Heart right ventricle (tissue), 16 donors: Measurements from ENCODE around the gene TMEM222. TPM values are rescaled to one million over a fixed set of nuclear protein-coding genes. Genes with fewer than 3 reads are reported as not detected.

Experiments
- ATAC-seq, 8 donors: fragments of 200-7000 bp; cut with Tn5 transposase; one replicate each; pipeline ENCODE4 v1.9.1; 2020; ENCODE audit warnings: mild to moderate bottlenecking in 8 of 8, moderate library complexity in 8 of 8, moderate number of reproducible peaks in 1 of 8
- DNase-seq, 2 donors: peaks; one replicate each; pipeline ENCODE4 v3.0.0-alpha.2; 2020
- H3K27ac ChIP-seq, 10 donors: fragments of 200-600 bp; sonication (generic) in 2 of 10; one replicate each; pipeline versions ENCODE4 v1.5.0 to v1.8.0; 2020 to 2022; ENCODE audit warnings: mild to moderate bottlenecking in 3 of 10
- H3K27me3 ChIP-seq, 7 donors: fragments of 200-600 bp; one replicate each; pipeline ENCODE4 v1.8.0; 2021 to 2022; ENCODE audit warnings: mild to moderate bottlenecking in 2 of 7
- H3K36me3 ChIP-seq, 9 donors: fragments of 200-600 bp; sonication (generic) in 1 of 9; one replicate each; pipeline versions ENCODE4 v1.5.0 to v1.8.0; 2020 to 2022; ENCODE audit warnings: mild to moderate bottlenecking in 2 of 9
- H3K4me1 ChIP-seq, 9 donors: fragments of 200-600 bp; sonication (generic) in 1 of 9; one replicate each; pipeline versions ENCODE4 v1.5.0 to v1.8.0; 2020 to 2022; ENCODE audit warnings: mild to moderate bottlenecking in 4 of 9
- H3K4me3 ChIP-seq, 10 donors: fragments of 200-600 bp; sonication (generic) in 2 of 10; one replicate each; pipeline versions ENCODE4 v1.5.0 to v1.8.0; 2020 to 2022; ENCODE audit warnings: mild to moderate bottlenecking in 7 of 10, moderate library complexity in 2 of 10
- H3K9me3 ChIP-seq, 11 donors: fragments of 200-600 bp in 10 of 11; sonication (generic) in 2 of 11; one replicate each; pipeline versions ENCODE4 v1.5.0 to v1.8.0; 2013 to 2022; ENCODE audit warnings: mild to moderate bottlenecking in 2 of 11, control low read depth in 1 of 11, moderate library complexity in 1 of 11
- WGBS, 2 donors: extraction: QIAGEN DNeasy Blood & Tissue Kit; methylation state at CpG; one replicate each; pipeline ENCODE4 v1.1.7; 2013; ENCODE audit warnings: inconsistent platforms in 1 of 2; 5-methylcytosine and 5-hydroxymethylcytosine counted together
- intact Hi-C, 10 donors: fragments of 100-400 bp; cut with DNase I; formaldehyde crosslinking; loops; one replicate each; pipeline versions ENCODE4 v1.11.1 to v1.14.2; 2022
- polyA plus RNA-seq, 2 donors: library from polyadenylated mRNA; stranded (reverse); fragments of 200-250 nt; gene quantifications; one replicate each; pipeline ENCODE4 v1.2.3, GENCODE V29; 2013
- total RNA-seq, 10 donors: library from RNA; stranded (reverse); fragmentation: NEBNext Ultra II Directional in 3 of 10; extraction: Animal tissue kit (Norgen Biotek cat#: 25700) in 3 of 10; gene quantifications; one replicate each; pipeline versions ENCODE4 v1.2.1 to v1.2.4, GENCODE V29; 2021 to 2023
- TF ChIP-seq, protein P1 (sequence below), 9 donors: fragments of 200-600 bp; sonication (generic) in 2 of 9; IDR thresholded peaks; one replicate each; pipeline versions ENCODE4 v1.5.0 to v1.8.0; 2021 to 2022; ENCODE audit warnings: antibody characterized with exemption in 9 of 9, mild to moderate bottlenecking in 5 of 9, moderate library complexity in 1 of 9
- donor health status: Arrhythmogenic right ventricular cardiomyopathy.
- donor health status: ischemic (EF 13 %, LVEDD 7.1; RV severe dilation, severe dysfunction).
- donor health status: healthy with polysubstance abuse.
- donor health status: DM: no; HTN: yes; CAD: no.
- donor health status: DM: no; HTN: no; CAD: no.
- donor health status: ischemic (EF 25% LVEDD 6.9; RV normal size, moderate dysfunction).
- donor health status: ischemic (EF 25% LVEDD 5.7; RV mildly dilated, moderate dysfunction).
- donor health status: healthy.
- donor health status: DM: yes; HTN: yes; CAD: no.
- donor health status: Ischemic cardiomyopathy.
- donor health status: ischemic (EF 35%, LVEDD 5.7; RV mildly dilated, moderate dysfunction).
- donor health status: nonischemic (EF 11% LVEDD 7.7; RV severe dilation, severe dysfunction).
- donor health status: DM: yes; HTN: yes; CAD: no.
- donor health status: PGD.
- donor health status: ischemic (EF 29% LVEDD 5.4; RV normal size, mild dysfunction).
- donor health status: nonischemic (EF 23%, LVEDD 6.1; RV moderate dilation, normal function).

TMEM222 gene
- total and polyA plus RNA-seq, 12 donors: 24.1 to 47.2 (median 26.9) TPM

DNA sequence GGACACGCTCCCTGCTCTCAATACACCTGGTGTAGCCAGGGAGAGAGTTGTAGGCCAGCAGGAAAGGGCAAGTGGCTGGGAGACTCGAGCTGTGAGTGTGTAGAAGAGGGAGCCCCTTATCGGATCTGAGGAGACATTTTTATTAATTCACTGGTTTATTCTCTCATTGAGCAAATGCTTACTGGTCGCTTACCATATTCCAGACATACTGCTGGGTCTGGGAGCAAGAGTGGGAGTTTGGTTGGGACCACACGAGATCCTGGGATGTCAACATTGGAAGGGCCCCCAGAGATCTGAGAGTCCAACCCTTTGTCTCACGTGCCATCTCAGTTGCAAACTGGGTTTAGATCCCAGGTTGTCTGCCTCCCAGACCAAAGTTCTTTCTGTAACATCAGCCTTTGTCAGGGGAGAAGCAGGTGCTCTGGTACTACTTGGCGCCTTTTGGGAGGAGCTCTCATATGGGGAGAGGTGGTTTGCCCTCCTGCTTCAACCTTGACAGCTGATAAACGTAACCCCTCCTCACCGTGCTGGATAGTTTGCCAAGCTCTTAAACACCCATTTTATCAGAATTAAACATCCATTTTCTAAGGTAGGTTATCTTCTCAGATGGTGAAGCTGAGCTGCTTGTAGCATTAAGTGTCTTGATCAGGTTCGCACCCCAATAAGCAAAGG lies 742 bp downstream of the TMEM222 start:
- Histone ChIP-seq H3K27me3 (no peaks in the 10 kb centered on the region), H3K9me3 (no peaks in the 10 kb centered on the region), H3K27ac (peak overlapping the region; percentile 81 to 96 (median 92)), H3K4me1 (peaks cover 10 to 65% (median 43%) of the 10 kb centered on the region in 9 donors), H3K36me3 (peaks cover 0 to 42% (median 8%) of the 10 kb centered on the region in 9 donors), H3K4me3 (peak overlapping the region; percentile 68 to 97 (median 86))
- ATAC-seq (no peak), DNase-seq (no peak)
- TF ChIP-seq, protein P1, sequence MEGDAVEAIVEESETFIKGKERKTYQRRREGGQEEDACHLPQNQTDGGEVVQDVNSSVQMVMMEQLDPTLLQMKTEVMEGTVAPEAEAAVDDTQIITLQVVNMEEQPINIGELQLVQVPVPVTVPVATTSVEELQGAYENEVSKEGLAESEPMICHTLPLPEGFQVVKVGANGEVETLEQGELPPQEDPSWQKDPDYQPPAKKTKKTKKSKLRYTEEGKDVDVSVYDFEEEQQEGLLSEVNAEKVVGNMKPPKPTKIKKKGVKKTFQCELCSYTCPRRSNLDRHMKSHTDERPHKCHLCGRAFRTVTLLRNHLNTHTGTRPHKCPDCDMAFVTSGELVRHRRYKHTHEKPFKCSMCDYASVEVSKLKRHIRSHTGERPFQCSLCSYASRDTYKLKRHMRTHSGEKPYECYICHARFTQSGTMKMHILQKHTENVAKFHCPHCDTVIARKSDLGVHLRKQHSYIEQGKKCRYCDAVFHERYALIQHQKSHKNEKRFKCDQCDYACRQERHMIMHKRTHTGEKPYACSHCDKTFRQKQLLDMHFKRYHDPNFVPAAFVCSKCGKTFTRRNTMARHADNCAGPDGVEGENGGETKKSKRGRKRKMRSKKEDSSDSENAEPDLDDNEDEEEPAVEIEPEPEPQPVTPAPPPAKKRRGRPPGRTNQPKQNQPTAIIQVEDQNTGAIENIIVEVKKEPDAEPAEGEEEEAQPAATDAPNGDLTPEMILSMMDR (IDR thresholded peaks at IDR 0.05): no peak
- WGBS, 2 donors: 10 to 12% methylated on average over 10 of the region's 10 CpGs
- intact Hi-C loops: loop anchor here in 2 of 10 donors (5.0 kb wide), 2 partner anchors 45 to 75 kb away; partner anchors contain the start of gene MAP3K6 (in 2 of the 2)

DNA sequence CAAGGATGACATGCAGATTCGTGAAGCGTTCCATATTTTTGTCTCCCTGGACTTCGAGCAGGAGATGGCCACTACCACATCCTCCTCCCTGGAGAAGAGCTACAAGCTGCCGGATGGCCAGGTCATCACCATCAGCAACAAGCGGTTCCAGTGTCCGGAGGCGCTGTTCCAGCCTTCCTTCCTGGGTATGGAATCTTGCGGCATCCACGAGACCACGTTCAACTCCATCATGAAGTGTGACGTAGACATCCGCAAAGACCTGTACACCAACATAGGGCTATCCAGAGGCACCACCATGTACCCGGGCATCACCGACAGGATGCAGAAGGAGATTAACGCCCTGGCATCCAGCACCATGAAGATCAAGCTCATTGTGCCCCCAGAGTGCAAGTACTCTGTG lies 3.3 kb downstream of the TMEM222 start:
- peaks cover 10 to 77% (median 52%) of the 10 kb centered on the region in 9 donors for H3K4me1 ChIP-seq
- peak overlapping the region in 2 of 10 donors; percentile 40 to 64 for H3K27ac ChIP-seq
- intact Hi-C loops: loop anchor here in 1 of 10 donors (5.0 kb wide), 1 partner anchor 37 kb away; no protein-coding TSS in a partner anchor
- TF ChIP-seq, protein P1 (IDR thresholded peaks at IDR 0.05): no peak
- no peaks in the 10 kb centered on the region for H3K27me3 ChIP-seq
- no peak overlapping the region for H3K4me3 ChIP-seq
- 86 to 91% methylated on average over 15 of the region's 15 CpGs for WGBS, 2 donors
- peaks cover 0 to 65% (median 8%) of the 10 kb centered on the region in 9 donors for H3K36me3 ChIP-seq
- ATAC-seq (no peak), DNase-seq (no peak)
- H3K9me3 ChIP-seq: no peaks in the 10 kb centered on the region

DNA sequence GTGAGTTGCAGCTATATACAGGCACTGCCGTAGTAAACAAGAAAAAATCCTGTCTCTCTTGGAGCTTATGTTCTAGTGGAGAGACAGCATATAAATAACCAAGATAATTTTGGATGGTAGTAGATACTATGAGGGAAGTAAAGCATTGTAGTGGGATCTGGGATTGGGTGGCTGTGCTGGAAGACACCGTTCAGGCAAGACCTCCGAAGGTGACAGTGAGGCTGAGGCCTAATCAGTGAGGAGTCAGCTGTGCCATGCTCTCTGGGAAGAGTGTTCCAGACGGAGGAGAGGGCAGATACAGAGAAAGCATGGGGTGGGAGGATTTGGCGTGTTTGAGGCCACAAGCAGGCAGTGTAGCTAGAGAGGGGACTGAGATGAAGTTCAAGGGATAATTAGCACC lies 6.0 kb downstream of the TMEM222 start:
- Histone ChIP-seq H3K36me3 (peaks cover 0 to 92% (median 16%) of the 10 kb centered on the region in 9 donors), H3K4me1 (peaks cover 22 to 84% (median 62%) of the 10 kb centered on the region in 9 donors)
- intact Hi-C loops: loop anchor here in 1 of 10 donors (5.0 kb wide), 1 partner anchor 34 kb away; no protein-coding TSS in a partner anchor

DNA sequence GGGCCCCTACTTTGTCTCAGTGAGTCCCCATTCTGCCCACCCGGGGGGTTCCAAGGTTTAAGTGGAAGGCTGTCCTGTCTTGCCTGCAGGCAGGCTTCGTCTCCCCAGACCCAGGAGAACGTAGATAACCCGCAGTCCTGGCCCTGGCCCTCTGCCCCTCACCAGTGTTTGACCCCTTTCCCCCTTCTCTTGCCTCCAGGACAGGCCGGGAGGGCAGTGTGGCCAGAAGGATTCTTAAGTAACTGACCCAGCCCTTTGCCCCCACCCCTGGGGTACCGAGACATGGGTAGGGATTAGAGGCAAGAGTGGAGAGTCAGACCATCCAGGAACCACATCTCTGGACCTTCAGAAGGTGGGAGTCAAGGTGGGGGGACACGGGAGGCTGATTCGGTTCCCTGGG lies 8.8 kb downstream of the TMEM222 start:
- intact Hi-C loops: no loop called here
- no peak for ATAC-seq
- peaks cover 0 to 98% (median 35%) of the 10 kb centered on the region in 9 donors for H3K36me3 ChIP-seq
- TF ChIP-seq, protein P1 (IDR thresholded peaks at IDR 0.05): no peak
- peak overlapping the region in 2 of 10 donors; percentile 20 to 38 for H3K27ac ChIP-seq
- no peaks in the 10 kb centered on the region for H3K9me3 ChIP-seq
- no peaks in the 10 kb centered on the region for H3K27me3 ChIP-seq
- DNase-seq: no peak
- H3K4me1 ChIP-seq: peaks cover 22 to 59% (median 47%) of the 10 kb centered on the region in 9 donors
- WGBS, 2 donors: 85 to 86% methylated on average over 8 of the region's 8 CpGs
- no peak overlapping the region for H3K4me3 ChIP-seq

More for the DNA sequence above, 6.0 kb downstream of the TMEM222 start:
- no peak overlapping the region for H3K4me3 ChIP-seq
- peak overlapping the region in 5 of 10 donors; percentile 0 to 64 (median 13) for H3K27ac ChIP-seq
- H3K9me3 ChIP-seq: no peaks in the 10 kb centered on the region
- WGBS, 2 donors: 69 to 70% methylated on average over 5 of the region's 5 CpGs
- no peaks in the 10 kb centered on the region for H3K27me3 ChIP-seq
- TF ChIP-seq, protein P1 (IDR thresholded peaks at IDR 0.05): no peak
- DNase-seq (no peak), ATAC-seq (no peak)
